Measurements from ENCODE around the gene SMIM14.
"Not testable (repeated sequence)": the region's sequence is repeated elsewhere in the genome, so short reads cannot be mapped to it uniquely, and the experiment has no call there.

SMIM14 gene

GRCh38 chr4:39638354-39639239 is at the start of gene SMIM14:
SMIM14 (minus strand) TSS chr4:39638865; CDS start chr4:39605145, 33,720 bp downstream.
- DNase-seq (ENCODE audit: low read depth in 2 of 2) = peak; percentile 85

DNA sequence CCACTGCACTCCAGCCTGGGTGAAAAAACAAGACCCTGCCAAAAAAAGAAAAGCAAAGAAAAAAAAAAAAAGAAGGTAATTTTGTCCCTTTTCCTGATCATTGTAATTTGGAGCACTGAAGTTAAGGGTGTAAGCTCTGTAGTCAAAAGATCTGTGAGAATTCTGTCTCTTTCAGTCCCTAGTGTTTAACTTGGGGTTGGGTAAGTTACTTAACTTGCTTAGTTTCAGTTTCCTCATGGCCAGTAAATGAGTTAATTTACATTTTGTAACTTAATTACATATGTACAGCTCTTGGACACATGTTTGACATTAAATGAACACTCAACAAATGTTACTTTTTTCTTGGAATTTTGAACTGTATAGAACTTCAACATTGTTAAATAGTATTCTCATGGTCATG is 48.3 kb upstream of the SMIM14 start:
- DNase-seq (ENCODE audit: low read depth in 2 of 2) = no peak

GRCh38 chr4:39685990-39686389 is 47.3 kb upstream of the SMIM14 start:
- DNase-seq (ENCODE audit: low read depth in 2 of 2) = no peak

DNA sequence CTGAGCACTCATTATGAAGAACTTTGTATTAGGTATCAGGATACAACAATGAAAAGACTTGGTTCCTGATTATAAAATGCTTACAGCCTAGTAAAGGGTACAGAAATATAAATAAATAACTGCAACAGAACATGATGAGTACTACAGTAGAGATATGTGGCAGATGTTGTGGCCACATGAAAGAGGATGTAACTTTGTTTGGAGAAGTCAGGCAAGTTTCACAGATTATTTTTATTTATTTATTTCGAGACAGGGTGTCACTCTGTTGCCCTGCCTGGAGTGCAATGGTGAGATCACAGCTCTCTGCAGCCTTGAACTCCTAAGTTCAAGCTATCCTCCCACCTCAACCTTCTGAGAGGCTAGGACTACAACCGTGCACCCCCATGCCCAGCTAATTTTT is 43.5 kb upstream of the SMIM14 start:
- no peak for DNase-seq (ENCODE audit: low read depth in 2 of 2)

GRCh38 chr4:39681003-39681402 is 42.3 kb upstream of the SMIM14 start:
- DNase-seq (ENCODE audit: low read depth in 2 of 2) = not testable (repeated sequence)

- not testable (repeated sequence) for DNase-seq (ENCODE audit: low read depth in 2 of 2)
Observed at GRCh38 chr4:39675681-39676080, 37.0 kb upstream of the SMIM14 start.

GRCh38 chr4:39670296-39670695 is 31.6 kb upstream of the SMIM14 start:
- not testable (repeated sequence) for DNase-seq (ENCODE audit: low read depth in 2 of 2)

DNA sequence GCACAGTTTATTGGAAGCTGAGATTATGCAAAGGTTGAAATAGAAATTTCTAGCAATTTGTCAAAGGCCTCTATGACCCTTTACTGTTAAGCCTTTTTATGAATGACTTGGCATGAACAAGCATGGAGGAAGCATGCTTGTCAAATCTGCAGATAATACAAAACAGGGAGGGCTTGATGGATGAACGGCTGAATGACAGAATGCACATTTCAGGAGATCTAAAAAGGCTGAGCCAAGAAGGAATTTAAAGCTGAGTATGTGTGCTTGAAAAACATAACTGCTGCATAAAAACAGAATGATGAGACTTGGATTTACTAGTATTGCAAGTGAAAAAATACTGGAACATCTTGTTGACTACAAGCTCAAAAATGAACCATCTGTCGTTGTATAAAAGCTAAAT is 30.2 kb upstream of the SMIM14 start:
- no peak for DNase-seq (ENCODE audit: low read depth in 2 of 2)

DNA sequence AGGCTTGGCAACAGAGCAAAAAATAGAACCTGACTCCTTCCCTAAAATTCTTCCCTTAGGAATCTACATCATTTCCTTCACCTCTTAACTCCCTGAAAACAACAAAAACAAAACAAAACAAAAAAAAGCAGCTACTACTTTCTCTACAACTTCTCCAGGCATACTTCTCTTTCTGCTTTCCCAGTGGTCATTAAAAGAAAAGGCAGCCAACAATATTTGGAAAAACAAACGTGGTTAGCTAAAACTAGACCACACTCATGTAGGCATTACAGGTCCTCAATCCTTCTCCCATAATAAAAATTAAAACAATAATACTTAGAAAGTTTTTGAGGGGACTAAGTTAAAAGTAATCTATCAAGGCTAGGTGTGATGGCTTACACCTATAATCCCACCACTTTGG is 29.0 kb upstream of the SMIM14 start:
- no peak for DNase-seq (ENCODE audit: low read depth in 2 of 2)

DNA sequence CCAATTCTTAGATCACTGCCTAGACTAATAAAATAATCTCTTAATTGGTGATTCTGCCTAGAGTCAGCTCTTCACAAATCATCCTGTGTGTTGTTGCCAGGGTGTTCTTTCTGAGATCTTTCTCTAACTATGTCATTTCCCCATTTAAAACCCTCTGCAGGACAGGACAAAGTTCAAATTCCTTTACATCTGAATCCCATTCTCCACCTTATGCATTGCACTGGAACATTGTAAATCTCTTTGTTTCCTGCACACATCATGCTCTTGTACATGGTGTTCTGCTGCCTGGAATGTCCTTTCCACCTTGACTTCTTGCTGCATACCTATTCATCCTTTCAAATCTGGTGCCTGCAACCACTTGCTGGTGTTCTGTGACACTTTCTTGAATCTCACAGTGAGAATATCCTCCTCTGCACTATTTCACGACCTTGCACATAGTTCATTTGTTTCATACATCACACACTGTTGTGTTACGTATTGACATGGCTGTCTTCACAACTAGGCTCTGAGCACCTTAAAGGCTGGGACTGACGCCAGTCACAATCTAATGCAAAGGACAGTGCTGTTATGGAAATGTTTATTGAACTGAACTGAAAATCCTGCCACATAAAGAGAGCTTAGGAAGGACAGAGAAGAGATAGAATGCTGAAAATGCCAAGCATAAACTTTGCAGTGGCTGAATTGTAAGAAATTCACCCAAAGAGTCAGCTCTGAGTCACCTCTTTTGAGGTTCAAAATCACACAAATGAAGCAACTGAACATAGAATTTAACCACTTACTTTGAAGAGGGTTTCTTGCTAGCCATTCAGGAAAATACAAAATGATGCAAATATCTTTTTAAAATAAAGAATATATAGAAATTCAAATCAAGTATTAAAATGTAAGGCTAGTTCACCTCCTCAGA is 26.4 kb upstream of the SMIM14 start:
- no peak for DNase-seq (ENCODE audit: low read depth in 2 of 2)

- DNase-seq (ENCODE audit: low read depth in 2 of 2) = no peak
Observed at GRCh38 chr4:39662683-39663082, 24.0 kb upstream of the SMIM14 start.

DNA sequence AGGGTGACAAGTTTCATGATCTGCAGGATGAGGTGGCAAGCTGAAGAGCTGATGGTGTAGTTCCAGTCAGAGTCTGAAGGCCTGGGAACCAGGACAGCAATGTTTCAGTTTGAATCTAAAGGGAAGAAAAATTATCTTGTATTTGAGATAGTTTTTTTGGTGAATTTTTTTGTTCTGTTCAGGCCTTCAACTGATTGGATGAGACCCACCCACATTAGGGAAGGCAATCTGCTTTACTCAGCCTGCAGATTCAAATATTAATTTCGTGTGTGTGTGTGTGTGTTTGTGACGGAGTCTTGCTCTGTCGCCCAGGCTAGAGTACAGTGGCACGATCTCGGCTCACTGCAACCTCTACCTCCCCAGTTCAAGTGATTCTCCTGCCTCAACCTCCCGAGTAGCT is 22.1 kb upstream of the SMIM14 start:
- DNase-seq (ENCODE audit: low read depth in 2 of 2) = no peak

- DNase-seq (ENCODE audit: low read depth in 2 of 2) = no peak
Observed at GRCh38 chr4:39660045-39660444, 21.4 kb upstream of the SMIM14 start.

DNA sequence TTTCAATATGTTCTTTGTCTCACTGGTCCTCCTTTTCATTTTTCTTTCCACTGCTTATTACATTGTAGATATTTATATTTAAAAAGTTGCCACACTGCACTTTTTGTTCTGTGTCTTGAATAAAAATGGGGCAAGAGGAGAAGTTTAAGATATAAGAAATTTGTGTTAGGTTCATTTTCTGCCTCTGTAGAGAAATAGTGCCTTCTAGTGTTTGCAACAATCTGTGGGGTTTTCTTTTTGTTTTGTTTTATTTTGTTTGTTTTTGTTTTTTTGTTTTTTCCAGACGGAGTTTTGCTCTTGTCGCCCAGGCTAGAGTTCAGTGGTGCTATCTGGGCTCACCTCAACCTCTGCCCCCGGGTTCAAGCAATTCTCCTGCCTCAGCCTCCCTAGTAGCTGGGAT is 20.1 kb upstream of the SMIM14 start:
- DNase-seq (ENCODE audit: low read depth in 2 of 2) = no peak

DNA sequence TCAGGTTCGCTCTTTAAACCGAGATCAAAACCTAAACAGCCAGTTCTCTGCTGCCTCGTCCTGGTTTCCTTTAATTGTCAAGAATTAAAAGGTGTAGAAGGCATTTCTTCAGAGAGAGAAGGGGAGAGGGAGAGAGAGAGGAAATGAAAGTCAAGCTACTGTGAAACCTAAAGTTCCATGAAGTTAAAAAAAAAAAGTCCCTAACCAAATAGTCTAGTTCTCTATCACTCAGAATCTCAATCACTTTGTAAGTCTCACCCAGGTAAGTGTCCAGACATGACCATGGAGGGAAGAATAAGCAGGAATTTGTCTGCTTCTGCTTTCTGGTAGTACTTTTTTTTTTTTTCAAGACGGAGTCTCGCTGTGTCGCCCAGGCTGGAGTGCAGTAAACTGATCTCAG is 18.8 kb upstream of the SMIM14 start:
- DNase-seq (ENCODE audit: low read depth in 2 of 2) = no peak

DNA sequence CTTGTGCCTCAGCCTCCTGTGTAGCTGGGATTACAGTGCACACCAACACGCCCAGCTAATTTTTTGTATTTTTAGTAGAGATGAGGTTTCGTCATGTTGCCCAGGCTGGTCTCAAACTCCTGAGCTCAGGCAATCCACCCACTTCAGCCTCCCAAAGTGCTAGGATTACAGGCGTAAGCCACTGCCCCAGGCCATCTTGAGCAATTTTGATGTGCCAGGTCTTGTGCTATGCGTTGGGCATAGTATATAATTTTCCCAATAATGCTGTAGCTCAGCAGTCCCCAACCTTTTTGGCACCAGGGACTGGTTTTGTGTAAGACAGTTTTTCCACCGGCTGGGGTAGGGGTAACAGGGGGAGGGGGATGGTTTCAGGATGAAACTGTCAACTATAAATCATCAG is 18.0 kb upstream of the SMIM14 start:
- DNase-seq (ENCODE audit: low read depth in 2 of 2) = not testable (repeated sequence)

DNA sequence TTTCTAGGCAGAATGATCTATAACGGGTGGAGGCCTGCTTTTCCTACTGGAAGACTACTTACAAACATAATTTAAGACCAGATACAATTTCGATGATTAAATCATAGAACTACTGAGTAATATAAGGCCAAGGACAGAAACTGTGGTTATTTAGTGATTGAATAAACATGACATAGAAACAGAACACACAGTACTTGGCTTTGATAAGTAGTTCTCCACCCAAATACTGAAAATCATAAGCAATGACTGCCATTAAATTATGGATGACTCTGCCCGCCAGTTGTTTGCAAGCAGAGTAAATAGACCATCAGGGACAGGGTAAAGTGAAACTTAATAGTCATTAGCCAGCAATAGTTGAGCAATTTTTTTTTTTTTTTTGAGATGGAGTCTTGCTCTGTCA is 17.2 kb upstream of the SMIM14 start:
- DNase-seq (ENCODE audit: low read depth in 2 of 2) = no peak

DNA sequence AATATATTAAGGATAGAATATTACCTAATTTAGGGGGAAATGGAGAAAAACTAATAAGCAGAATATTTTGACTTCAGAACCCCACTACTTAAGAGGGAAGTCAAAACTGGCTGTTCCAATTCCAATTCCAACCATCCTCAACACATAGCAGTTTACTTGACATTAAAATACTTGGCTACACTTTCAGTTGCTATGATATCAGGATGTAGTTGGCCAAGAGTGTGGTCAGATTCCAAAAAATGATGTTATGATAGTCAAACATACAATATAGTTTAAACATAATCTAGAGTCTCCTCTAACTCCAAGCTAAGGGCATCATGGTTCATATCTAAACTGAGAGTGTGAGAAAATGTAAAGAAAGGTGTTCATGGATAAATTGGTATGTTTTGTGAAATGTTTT is 16.5 kb upstream of the SMIM14 start:
- DNase-seq (ENCODE audit: low read depth in 2 of 2) = no peak

- not testable (repeated sequence) for DNase-seq (ENCODE audit: low read depth in 2 of 2)
Observed at GRCh38 chr4:39651586-39651985, 12.9 kb upstream of the SMIM14 start.

- DNase-seq (ENCODE audit: low read depth in 2 of 2) = no peak
Observed at GRCh38 chr4:39649639-39650265, 11.1 kb upstream of the SMIM14 start.

DNA sequence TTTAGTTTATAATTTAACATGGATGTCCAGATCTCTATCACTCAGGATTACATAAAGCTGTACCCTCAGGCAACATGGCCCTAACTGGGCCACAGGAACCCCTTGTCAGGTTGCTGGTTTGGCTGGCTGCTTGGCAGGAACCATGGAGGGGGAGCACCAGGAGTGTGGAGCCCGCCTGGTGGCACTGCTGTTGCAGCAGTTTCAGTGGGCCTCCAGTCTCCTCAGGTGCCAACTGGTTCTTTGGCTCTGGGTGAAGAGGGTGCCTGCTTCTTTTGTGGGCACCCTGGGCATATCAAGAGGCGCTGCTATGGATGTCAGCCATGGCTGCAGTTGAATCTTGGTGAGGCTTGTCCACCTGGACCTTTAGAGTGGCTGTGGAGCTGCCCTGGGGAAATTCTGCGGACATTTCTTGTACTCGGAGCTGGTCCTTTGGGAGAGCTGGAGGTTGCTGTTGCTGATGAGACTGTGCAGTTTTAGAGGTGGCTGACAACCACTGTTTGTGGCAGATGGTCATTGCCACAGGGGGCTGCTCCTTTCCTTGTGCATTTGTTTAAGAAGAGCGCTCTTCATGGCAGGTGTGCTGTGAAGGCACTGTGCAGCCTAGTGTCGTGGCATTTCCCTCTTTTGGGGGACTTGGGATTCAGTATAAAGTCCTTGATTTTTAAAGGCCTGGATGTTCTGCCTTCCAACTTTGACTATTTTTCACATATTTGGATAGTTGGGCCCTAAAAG is 10.3 kb upstream of the SMIM14 start:
- no peak for DNase-seq (ENCODE audit: low read depth in 2 of 2)

GRCh38 chr4:39648213-39648612 is 9.5 kb upstream of the SMIM14 start:
- DNase-seq (ENCODE audit: low read depth in 2 of 2) = no peak

Measured in stimulated activated CD8-positive, alpha-beta memory T cell treated with anti-CD3 and anti-CD28 coated beads, Interleukin-15, amount 100 ng/mL, for 4 hours (primary cell).